Natural killer cell (primary cell): ENCODE measurements around the gene INMT. TPM values are rescaled to one million over a fixed set of nuclear protein-coding genes. Genes with fewer than 3 reads are reported as not detected.
A peak's percentile ranks its signal among the peaks of the same experiment; 100 is the strongest.

ENCODE experiments used
- ATAC-seq, 3 donors: fragments of 150-1000 bp in 2 of 3; fragments of 200-7000 bp in 1 of 3; cut with Tn5 transposase; 1 replicate in 1 of 3; 2 replicates in 2 of 3; pipeline ENCODE4 v1.10.0; 2021; ENCODE audit warnings: mild to moderate bottlenecking in 2 of 3, moderate library complexity in 2 of 3
- DNase-seq, 2 donors: peaks; one replicate each; pipeline versions ENCODE4 v3.0.0 to v3.0.0-alpha.2; 2013 to 2021; ENCODE audit warnings: mixed read lengths in 1 of 2
- H3K27ac ChIP-seq: one replicate; pipeline ENCODE4 v1.5.1; 2013; ENCODE audit warnings: mild to moderate bottlenecking, low read length
- H3K27me3 ChIP-seq: one replicate; pipeline ENCODE4 v1.6.1; 2013; ENCODE audit warnings: low read length; ENCODE audit not compliant: control insufficient read depth, insufficient read depth
- H3K36me3 ChIP-seq: one replicate; pipeline ENCODE4 v1.6.1; 2013; ENCODE audit warnings: low read length; ENCODE audit not compliant: control insufficient read depth, insufficient read depth
- H3K4me1 ChIP-seq: one replicate; pipeline ENCODE4 v1.6.1; 2013; ENCODE audit warnings: low read length; ENCODE audit not compliant: control insufficient read depth, insufficient read depth
- H3K4me3 ChIP-seq: one replicate; pipeline ENCODE4 v1.5.1; 2013; ENCODE audit warnings: low read length
- H3K9me3 ChIP-seq: one replicate; pipeline ENCODE4 v1.6.1; 2013; ENCODE audit warnings: low read length; ENCODE audit not compliant: control insufficient read depth, insufficient read depth
- H3K27ac Mint-ChIP-seq, 2 donors: one replicate each; pipeline ENCODE4 v1.8.0; 2022; ENCODE audit warnings: mild to moderate bottlenecking in 2 of 2, mixed read lengths in 2 of 2, moderate library complexity in 1 of 2
- H3K27me3 Mint-ChIP-seq, 2 donors: one replicate each; pipeline ENCODE4 v1.8.0; 2022; ENCODE audit warnings: low read depth in 2 of 2, mixed read lengths in 2 of 2
- H3K36me3 Mint-ChIP-seq: one replicate; pipeline ENCODE4 v1.8.0; 2022; ENCODE audit warnings: mixed read lengths
- H3K4me1 Mint-ChIP-seq, 2 donors: one replicate each; pipeline ENCODE4 v1.8.0; 2022; ENCODE audit warnings: mixed read lengths in 2 of 2
- H3K4me3 Mint-ChIP-seq: one replicate; pipeline ENCODE4 v1.8.0; 2022; ENCODE audit warnings: mild to moderate bottlenecking, moderate library complexity, mixed read lengths
- H3K9me3 Mint-ChIP-seq, 2 donors: one replicate each; pipeline ENCODE4 v1.8.0; 2022; ENCODE audit warnings: mixed read lengths in 2 of 2
- WGBS: methylation state at CpG from one replicate; pipeline ENCODE4 v1.1.7; 2013; ENCODE audit warnings: missing lambda C conversion rate; ENCODE audit not compliant: insufficient coverage; 5-methylcytosine and 5-hydroxymethylcytosine counted together
- intact Hi-C: fragments of 100-400 bp; cut with micrococcal nuclease; formaldehyde crosslinking; loops from one replicate; pipeline ENCODE4 v1.14.2; 2022
- total RNA-seq, 4 donors: library from RNA; stranded (reverse); fragments of 120-200 nt in 1 of 4; gene quantifications; one replicate each; pipeline versions ENCODE4 v1.2.3 to v1.2.4, GENCODE V29; 2013 to 2022
- TF ChIP-seq, protein P1 (sequence below): fragments of 200-600 bp; IDR thresholded peaks from one replicate; pipeline ENCODE4 v1.8.0; 2022; ENCODE audit warnings: antibody characterized with exemption

Gene INMT
- total RNA-seq, 3 donors from 2014 or later (not counting 1 experiment from before 2014, with no cell fraction given), result 0.56 to 1.0 TPM; not detected in 1

DNA sequence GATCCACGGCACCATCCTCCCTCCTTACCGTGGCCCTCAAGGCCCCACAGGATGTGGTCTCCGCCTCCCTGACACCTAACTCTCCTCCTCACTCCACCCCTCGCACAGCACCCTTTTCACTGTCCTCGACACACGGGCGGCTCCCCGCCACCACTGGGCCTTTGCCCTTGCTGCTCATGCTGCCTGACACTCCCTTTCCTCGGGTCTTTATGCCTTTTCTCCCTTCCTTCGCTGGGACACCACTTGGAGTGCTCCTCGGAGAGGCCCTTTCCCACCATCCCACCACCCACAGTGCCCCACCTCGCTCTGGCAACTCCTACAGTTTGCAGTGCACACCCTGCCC is 7.9 kb upstream of the INMT start:
- intact Hi-C loops, result loop anchor here (5.0 kb wide), 1 partner anchor 62 kb away; the partner anchor contains the start of gene CRHR2

GRCh38 chr7:30745261-30745941 is 6.5 kb upstream of the INMT start:
- DNase-seq (no peak), ATAC-seq (no peak)
- no peaks in the 10 kb centered on the region for H3K9me3 Mint-ChIP-seq
- Histone ChIP-seq H3K9me3 (no peaks in the 10 kb centered on the region), H3K27ac (no peak overlapping the region), H3K4me3 (no peak overlapping the region), H3K27me3 (no peaks in the 10 kb centered on the region), H3K4me1 (peaks cover 14% of the 10 kb centered on the region), H3K36me3 (no peaks in the 10 kb centered on the region)
- intact Hi-C loops, result no loop called here
- H3K4me1 Mint-ChIP-seq, result peaks cover 18 to 19% of the 10 kb centered on the region in 2 donors
- no peaks in the 10 kb centered on the region for H3K36me3 Mint-ChIP-seq
- no peak overlapping the region for H3K4me3 Mint-ChIP-seq
- peaks cover 0 to 3% of the 10 kb centered on the region in 2 donors for H3K27me3 Mint-ChIP-seq
- 88% methylated on average over 6 of the region's 6 CpGs for WGBS
- H3K27ac Mint-ChIP-seq, result no peak overlapping the region
- TF ChIP-seq, protein P1, sequence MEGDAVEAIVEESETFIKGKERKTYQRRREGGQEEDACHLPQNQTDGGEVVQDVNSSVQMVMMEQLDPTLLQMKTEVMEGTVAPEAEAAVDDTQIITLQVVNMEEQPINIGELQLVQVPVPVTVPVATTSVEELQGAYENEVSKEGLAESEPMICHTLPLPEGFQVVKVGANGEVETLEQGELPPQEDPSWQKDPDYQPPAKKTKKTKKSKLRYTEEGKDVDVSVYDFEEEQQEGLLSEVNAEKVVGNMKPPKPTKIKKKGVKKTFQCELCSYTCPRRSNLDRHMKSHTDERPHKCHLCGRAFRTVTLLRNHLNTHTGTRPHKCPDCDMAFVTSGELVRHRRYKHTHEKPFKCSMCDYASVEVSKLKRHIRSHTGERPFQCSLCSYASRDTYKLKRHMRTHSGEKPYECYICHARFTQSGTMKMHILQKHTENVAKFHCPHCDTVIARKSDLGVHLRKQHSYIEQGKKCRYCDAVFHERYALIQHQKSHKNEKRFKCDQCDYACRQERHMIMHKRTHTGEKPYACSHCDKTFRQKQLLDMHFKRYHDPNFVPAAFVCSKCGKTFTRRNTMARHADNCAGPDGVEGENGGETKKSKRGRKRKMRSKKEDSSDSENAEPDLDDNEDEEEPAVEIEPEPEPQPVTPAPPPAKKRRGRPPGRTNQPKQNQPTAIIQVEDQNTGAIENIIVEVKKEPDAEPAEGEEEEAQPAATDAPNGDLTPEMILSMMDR, result no peak

More for the DNA sequence above, 7.9 kb upstream of the INMT start:
- peaks cover 19% of the 10 kb centered on the region for H3K4me1 ChIP-seq
- no peak overlapping the region for H3K27ac ChIP-seq
- H3K4me3 Mint-ChIP-seq, result no peak overlapping the region
- H3K27ac Mint-ChIP-seq, result peak overlapping the region; percentile 6 to 69
- H3K27me3 ChIP-seq, result no peaks in the 10 kb centered on the region
- no peaks in the 10 kb centered on the region for H3K9me3 ChIP-seq
- H3K36me3 ChIP-seq, result no peaks in the 10 kb centered on the region
- WGBS, result 61% methylated on average over 12 of the region's 12 CpGs
- H3K4me3 ChIP-seq, result no peak overlapping the region
- ATAC-seq, result peak; percentile 47 to 63 (median 53)
- no peaks in the 10 kb centered on the region for H3K27me3 Mint-ChIP-seq
- H3K4me1 Mint-ChIP-seq, result peaks cover 18 to 20% of the 10 kb centered on the region in 2 donors
- no peaks in the 10 kb centered on the region for H3K36me3 Mint-ChIP-seq
- DNase-seq, result peak in 1 of 2 donors; percentile 26
- TF ChIP-seq, protein P1, result no peak
- H3K9me3 Mint-ChIP-seq, result no peaks in the 10 kb centered on the region

DNA sequence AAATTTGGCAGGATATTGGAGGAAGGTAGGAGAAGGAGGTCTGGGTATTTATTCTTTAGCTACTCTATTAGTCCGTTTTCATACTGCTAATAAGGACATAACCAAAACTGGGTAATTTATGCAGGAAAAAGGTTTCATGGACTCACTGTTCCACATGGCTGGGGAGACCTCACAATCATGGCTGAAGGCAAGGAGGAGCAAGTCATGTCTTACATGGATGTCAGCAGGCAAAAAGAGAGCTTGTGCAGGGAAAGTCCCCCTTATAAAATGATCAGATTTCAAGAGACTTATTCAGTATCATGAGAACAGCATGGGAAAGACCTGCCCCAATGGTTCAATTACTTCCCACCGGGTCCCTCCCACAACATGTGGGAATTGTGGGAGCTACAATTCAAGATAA is 1.9 kb upstream of the INMT start:
- Histone ChIP-seq H3K9me3 (no peaks in the 10 kb centered on the region), H3K4me3 (no peak overlapping the region), H3K36me3 (no peaks in the 10 kb centered on the region), H3K27me3 (no peaks in the 10 kb centered on the region), H3K4me1 (no peaks in the 10 kb centered on the region), H3K27ac (no peak overlapping the region)
- no CpG with 5 or more reads among the region's 2 CpGs for WGBS
- no peaks in the 10 kb centered on the region for H3K9me3 Mint-ChIP-seq
- peaks cover 0 to 3% of the 10 kb centered on the region in 2 donors for H3K27me3 Mint-ChIP-seq
- TF ChIP-seq, protein P1, result no peak
- no peak for ATAC-seq
- H3K36me3 Mint-ChIP-seq, result no peaks in the 10 kb centered on the region
- H3K4me1 Mint-ChIP-seq, result no peaks in the 10 kb centered on the region
- no peak for DNase-seq
- intact Hi-C loops, result no loop called here
- H3K27ac Mint-ChIP-seq, result no peak overlapping the region
- no peak overlapping the region for H3K4me3 Mint-ChIP-seq
